ENCODE data around the gene PHETA1.
"Not testable (repeated sequence)": the region's sequence is repeated elsewhere in the genome, so short reads cannot be mapped to it uniquely, and the experiment has no call there.

- TF ChIP-seq, protein P1, sequence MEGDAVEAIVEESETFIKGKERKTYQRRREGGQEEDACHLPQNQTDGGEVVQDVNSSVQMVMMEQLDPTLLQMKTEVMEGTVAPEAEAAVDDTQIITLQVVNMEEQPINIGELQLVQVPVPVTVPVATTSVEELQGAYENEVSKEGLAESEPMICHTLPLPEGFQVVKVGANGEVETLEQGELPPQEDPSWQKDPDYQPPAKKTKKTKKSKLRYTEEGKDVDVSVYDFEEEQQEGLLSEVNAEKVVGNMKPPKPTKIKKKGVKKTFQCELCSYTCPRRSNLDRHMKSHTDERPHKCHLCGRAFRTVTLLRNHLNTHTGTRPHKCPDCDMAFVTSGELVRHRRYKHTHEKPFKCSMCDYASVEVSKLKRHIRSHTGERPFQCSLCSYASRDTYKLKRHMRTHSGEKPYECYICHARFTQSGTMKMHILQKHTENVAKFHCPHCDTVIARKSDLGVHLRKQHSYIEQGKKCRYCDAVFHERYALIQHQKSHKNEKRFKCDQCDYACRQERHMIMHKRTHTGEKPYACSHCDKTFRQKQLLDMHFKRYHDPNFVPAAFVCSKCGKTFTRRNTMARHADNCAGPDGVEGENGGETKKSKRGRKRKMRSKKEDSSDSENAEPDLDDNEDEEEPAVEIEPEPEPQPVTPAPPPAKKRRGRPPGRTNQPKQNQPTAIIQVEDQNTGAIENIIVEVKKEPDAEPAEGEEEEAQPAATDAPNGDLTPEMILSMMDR (conservative IDR thresholded peaks at IDR 0.05), result not testable (repeated sequence)
- not testable (repeated sequence) for TF ChIP-seq EZH2 (IDR thresholded peaks at IDR 0.05; ENCODE audit: low read depth)
These were observed 33.6 kb downstream of the PHETA1 start for GRCh38 chr12:111335301-111335700.

Measured in PC-9 (cell line).